Prostate gland (tissue), 2 donors: ENCODE results near the gene VSIG10L2.

ENCODE experiments used
- CTCF ChIP-seq, 4 experiments: fragments of 200-600 bp in 2 of 4; fragments of 450-650 bp in 2 of 4; sonication (generic) in 2 of 4; IDR thresholded peaks; 1 replicate in 3 of 4; 2 replicates in 1 of 4; pipeline ENCODE4 v1.5.1; 2016 to 2019; ENCODE audit warnings: antibody characterized with exemption in 4 of 4, mild to moderate bottlenecking in 2 of 4, moderate library complexity in 2 of 4
- POLR2A ChIP-seq: fragments of 450-650 bp; IDR thresholded peaks from one replicate; pipeline ENCODE4 v1.6.1; 2016; ENCODE audit warnings: antibody characterized with exemption, mild to moderate bottlenecking

- TF ChIP-seq CTCF (IDR thresholded peaks at IDR 0.05) (no peak), POLR2A (no peak)
These were observed 640 bp upstream of the VSIG10L2 start for GRCh38 chr11:125945011-125945796.
